ENCODE results near the gene SNHG17. TPM values are rescaled to one million over a fixed set of nuclear protein-coding genes. Genes with fewer than 3 reads are reported as not detected.

The SNHG17 gene
- total and polyA plus RNA-seq, 9 of the 15 experiments (the other 6 are each of a cell fraction or from before 2014, with no cell fraction given): 29.8 to 106 (median 57.7) TPM

GRCh38 chr20:38421915-38422314, 13.2 kb downstream of the SNHG17 start:
- FAIRE-seq: no peak
- H3K36me3 ChIP-seq (ENCODE audit: control insufficient read depth, insufficient read depth, low read length): peaks cover 96% of the 10 kb centered on the region
- H3K9ac ChIP-seq (ENCODE audit: insufficient read depth in 1 of 2, low read depth in 2 of 2, low read length in 2 of 2): no peak overlapping the region
- H3K27ac ChIP-seq (ENCODE audit: extremely low read depth, low read depth, low read length): no peak overlapping the region
- ChIA-PET POLR2A (interaction anchor here (0.6 to 3.0 kb wide), 8 partner anchors 9 to 452 kb away, joined by 3 to 21 read pairs (median 4); partner anchors contain the start of gene SNHG17), CTCF (ENCODE audit: low intra/inter-chr PET ratio) (no interaction called here)
- no peak overlapping the region for H3K4me2 ChIP-seq (ENCODE audit: insufficient read depth, low read length)
- no peaks in the 10 kb centered on the region for H3K27me3 ChIP-seq (ENCODE audit: control insufficient read depth in 2 of 2, insufficient read depth in 2 of 2, low read length in 2 of 2)
- BruUV-seq (replicated peaks): no TSS peak
- no peak for ATAC-seq
- H3K4me3 ChIP-seq: no peak overlapping the region
- WGBS (ENCODE audit: insufficient coverage, low coverage, missing lambda C conversion rate): 88% methylated on average over 10 of the region's 10 CpGs
- H2AFZ ChIP-seq (ENCODE audit: low read depth, low read length): no peak overlapping the region
- intact Hi-C loops (cut with micrococcal nuclease): no loop called here
- H3K79me2 ChIP-seq (ENCODE audit: control insufficient read depth, insufficient read depth, low read length): peaks cover 33% of the 10 kb centered on the region
- H3K9me3 ChIP-seq (replicated peaks; ENCODE audit: control insufficient read depth, insufficient read depth, low read depth, low read length): no peaks in the 10 kb centered on the region
- DNase-seq (ENCODE audit: extremely low read depth in 1 of 4, low spot score in 3 of 4): no peak
- 0 out of 2 replicates have a peak, but pooled peaks have one; percentile 24 for TF ChIP-seq POLR2G (IDR thresholded peaks at IDR 0.05; ENCODE audit: low read depth, low read length)
- TF ChIP-seq DMBX1 (CRISPR knock-in tag; IDR thresholded peaks at IDR 0.05; ENCODE audit: borderline replicate concordance): no peak
- H3K9me1 ChIP-seq (ENCODE audit: control insufficient read depth, insufficient read depth, low read length): peaks cover 8% of the 10 kb centered on the region
- peaks cover 64% of the 10 kb centered on the region for H4K20me1 ChIP-seq (replicated peaks; ENCODE audit: control insufficient read depth, insufficient read depth, low read length)
- in situ Hi-C loops (cut with MboI): no loop called here
- H3K4me1 ChIP-seq (replicated peaks in 1 of 2; ENCODE audit: control insufficient read depth in 2 of 2, insufficient read depth in 2 of 2, low read length in 2 of 2): no peaks in the 10 kb centered on the region; a peak in 1 of 5 replicates

GRCh38 chr20:38420388-38421085, 14.6 kb downstream of the SNHG17 start:
- Histone ChIP-seq H3K4me3 (no peak overlapping the region), H3K9ac (ENCODE audit: insufficient read depth in 1 of 2, low read depth in 2 of 2, low read length in 2 of 2) (peak overlapping the region in 1 of 2 experiments; percentile 16; a peak in 1 of 4 replicates), H3K27me3 (ENCODE audit: control insufficient read depth in 2 of 2, insufficient read depth in 2 of 2, low read length in 2 of 2) (no peaks in the 10 kb centered on the region), H3K4me2 (ENCODE audit: insufficient read depth, low read length) (no peak overlapping the region), H3K9me1 (ENCODE audit: control insufficient read depth, insufficient read depth, low read length) (peaks cover 3% of the 10 kb centered on the region), H3K9me3 (replicated peaks; ENCODE audit: control insufficient read depth, insufficient read depth, low read depth, low read length) (no peaks in the 10 kb centered on the region), H2AFZ (ENCODE audit: low read depth, low read length) (no peak overlapping the region), H3K36me3 (ENCODE audit: control insufficient read depth, insufficient read depth, low read length) (peaks cover 86% of the 10 kb centered on the region), H3K27ac (ENCODE audit: extremely low read depth, low read depth, low read length) (0 out of 3 replicates have a peak overlapping the region, but pooled peaks have one; percentile 8), H4K20me1 (replicated peaks; ENCODE audit: control insufficient read depth, insufficient read depth, low read length) (peaks cover 51% of the 10 kb centered on the region), H3K79me2 (ENCODE audit: control insufficient read depth, insufficient read depth, low read length) (peaks cover 21% of the 10 kb centered on the region), H3K4me1 (replicated peaks in 1 of 2; ENCODE audit: control insufficient read depth in 2 of 2, insufficient read depth in 2 of 2, low read length in 2 of 2) (no peaks in the 10 kb centered on the region; a peak in 1 of 5 replicates)
- ATAC-seq (no peak), DNase-seq (ENCODE audit: extremely low read depth in 1 of 4, low spot score in 3 of 4) (no peak), FAIRE-seq (no peak)
- intact Hi-C loops (cut with micrococcal nuclease): no loop called here
- CTCF ChIA-PET (ENCODE audit: low intra/inter-chr PET ratio): interaction anchor here (0.5 kb wide), 1 partner anchor 1161 kb away, joined by 3 read pairs; no protein-coding TSS in a partner anchor
- in situ Hi-C loops (cut with MboI): no loop called here
- POLR2A ChIA-PET: interaction anchor here (0.6 to 3.0 kb wide), 6 partner anchors 8 to 419 kb away, joined by 3 to 21 read pairs (median 4); partner anchors contain the start of gene SNHG17
- no TSS peak for BruUV-seq (replicated peaks)
- 96% methylated on average over 8 of the region's 9 CpGs for WGBS (ENCODE audit: insufficient coverage, low coverage, missing lambda C conversion rate)
- TF ChIP-seq RBFOX2 (IDR thresholded peaks at IDR 0.05; ENCODE audit: low read depth, low read length) (0 out of 2 replicates have a peak, but pooled peaks have one; percentile 23), TGIF2 (CRISPR knock-in tag; IDR thresholded peaks at IDR 0.05) (no peak), AFF4 (CRISPR knock-in tag; IDR thresholded peaks at IDR 0.05) (0 out of 2 replicates have a peak, but pooled peaks have one; percentile 46), GABPB1 (CRISPR knock-in tag; IDR thresholded peaks at IDR 0.05) (0 out of 2 replicates have a peak, but pooled peaks have one; percentile 19), ZNF253 (CRISPR knock-in tag; conservative IDR thresholded peaks at IDR 0.05) (no peak)

Data from K562 (cell line).